Lung (tissue), 12 donors: Measurements from ENCODE around the gene MAGI3. TPM values are rescaled to one million over a fixed set of nuclear protein-coding genes. Genes with fewer than 3 reads are reported as not detected.
"Not testable (repeated sequence)": the region's sequence is repeated elsewhere in the genome, so short reads cannot be mapped to it uniquely, and the experiment has no call there.

Experiments
- ATAC-seq: fragments of 200-7000 bp; cut with Tn5 transposase; one replicate; pipeline ENCODE4 v1.9.1; 2020; ENCODE audit warnings: moderate number of reproducible peaks; ENCODE audit not compliant: insufficient read depth, low FRiP score
- DNase-seq, 3 donors: peaks; one replicate each; pipeline ENCODE4 v3.0.0-alpha.2; 2013 to 2017
- H3K27ac ChIP-seq, 2 donors: one replicate each; pipeline ENCODE4 v1.5.1; 2013; ENCODE audit warnings: mild to moderate bottlenecking in 2 of 2, moderate library complexity in 2 of 2, control low read depth in 1 of 2, inconsistent platforms in 1 of 2, low read depth in 1 of 2, low read length in 1 of 2
- H3K27me3 ChIP-seq, 3 donors: one replicate each; pipeline ENCODE4 v1.5.1; 2013; ENCODE audit warnings: low read length in 2 of 3; ENCODE audit not compliant: control insufficient read depth in 3 of 3, insufficient read depth in 3 of 3
- H3K36me3 ChIP-seq, 4 donors: one replicate each; pipeline ENCODE4 v1.5.1; 2013; ENCODE audit warnings: low read length in 4 of 4, mild to moderate bottlenecking in 1 of 4, moderate library complexity in 1 of 4; ENCODE audit not compliant: control insufficient read depth in 4 of 4, insufficient read depth in 4 of 4
- H3K4me1 ChIP-seq, 5 donors: one replicate each; pipeline ENCODE4 v1.5.1; 2013; ENCODE audit warnings: low read length in 5 of 5, mild to moderate bottlenecking in 2 of 5, moderate library complexity in 1 of 5; ENCODE audit not compliant: control insufficient read depth in 5 of 5, insufficient read depth in 5 of 5
- H3K4me3 ChIP-seq: one replicate; pipeline ENCODE4 v1.5.1; 2013; ENCODE audit warnings: mild to moderate bottlenecking, control low read depth, moderate library complexity
- H3K9ac ChIP-seq, 2 donors: one replicate each; pipeline ENCODE4 v1.5.1; 2013; ENCODE audit warnings: low read length in 2 of 2, control low read depth in 1 of 2; ENCODE audit not compliant: insufficient read depth in 1 of 2
- H3K9me3 ChIP-seq, 4 donors: one replicate each; pipeline ENCODE4 v1.5.1; 2013; ENCODE audit warnings: low read length in 3 of 4, mild to moderate bottlenecking in 1 of 4, moderate library complexity in 1 of 4; ENCODE audit not compliant: control insufficient read depth in 4 of 4, insufficient read depth in 3 of 4
- CTCF ChIP-seq: IDR thresholded peaks from 2 replicates; pipeline ENCODE4 v1.5.1; 2012; ENCODE audit warnings: mild to moderate bottlenecking; ENCODE audit errors: control extremely low read depth, extremely low read depth
- WGBS, 2 donors: extraction: QIAGEN DNeasy Blood & Tissue Kit; methylation state at CpG; one replicate each; pipeline ENCODE4 v1.1.7; 2013; 5-methylcytosine and 5-hydroxymethylcytosine counted together
- polyA plus RNA-seq, 2 donors: library from polyadenylated mRNA; stranded (reverse); fragments of 200-250 nt; gene quantifications; one replicate each; pipeline ENCODE4 v1.2.1, GENCODE V29; 2013
- total RNA-seq, 2 donors: library from RNA; depleted of rRNA in 1 of 2; stranded (reverse); fragments of >200 nt in 1 of 2; gene quantifications; one replicate each; pipeline ENCODE4 v1.2.1, GENCODE V29; 2014 to 2021
- donor health status: control.
- donor health status: control.
- donor health status: Bipolar disorder and iron deficiency.
- donor health status: healthy.
- donor health status: DM: yes; HTN: yes; CAD: no.

Gene MAGI3
- total and polyA plus RNA-seq, 4 donors = 7.5 to 137 (median 35.5) TPM

- WGBS, 2 donors = 63 to 74% methylated on average over 2 of the region's 2 CpGs
Measured at GRCh38 chr1:113508364-113509164, 118.2 kb downstream of the MAGI3 start.

DNA sequence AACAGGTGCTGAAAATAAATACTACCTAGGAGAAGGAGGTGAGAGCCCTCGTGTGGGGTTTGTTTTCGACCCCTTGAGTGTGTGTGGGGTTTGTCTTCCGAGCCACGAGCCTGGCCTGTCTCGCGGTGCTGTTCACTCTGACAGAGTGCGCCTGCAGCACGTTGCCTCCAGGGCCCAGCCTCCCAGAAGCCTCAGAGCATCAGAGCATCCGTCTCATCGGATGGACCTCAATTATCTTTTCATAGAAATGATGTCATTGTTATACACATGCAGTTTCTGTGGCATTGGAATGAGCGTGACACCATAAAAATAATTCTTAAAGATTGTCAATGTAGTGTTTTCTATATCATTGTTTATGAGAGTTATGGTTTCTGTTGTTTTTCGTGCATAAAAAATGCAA lies 119.5 kb downstream of the MAGI3 start:
- not testable (repeated sequence) for H3K27ac ChIP-seq, ATAC-seq, H3K9me3 ChIP-seq, DNase-seq, H3K4me1 ChIP-seq, H3K27me3 ChIP-seq, H3K36me3 ChIP-seq, H3K4me3 ChIP-seq, H3K9ac ChIP-seq
- 97 to 98% methylated on average over 5 to 6 of the region's 12 CpGs for WGBS, 2 donors

More at GRCh38 chr1:113508364-113509164, 118.2 kb downstream of the MAGI3 start:
- no peaks in the 10 kb centered on the region for H3K36me3 ChIP-seq
- H3K4me1 ChIP-seq = peaks cover 0 to 3% (median 0%) of the 10 kb centered on the region in 5 donors
- no peak for ATAC-seq
- no peak for TF ChIP-seq CTCF
- no peak overlapping the region for H3K27ac ChIP-seq
- H3K4me3 ChIP-seq = no peak overlapping the region
- H3K9me3 ChIP-seq = peaks cover 0 to 6% (median 0%) of the 10 kb centered on the region in 4 donors
- no peaks in the 10 kb centered on the region for H3K27me3 ChIP-seq
- H3K9ac ChIP-seq = no peak overlapping the region
- DNase-seq = no peak

DNA sequence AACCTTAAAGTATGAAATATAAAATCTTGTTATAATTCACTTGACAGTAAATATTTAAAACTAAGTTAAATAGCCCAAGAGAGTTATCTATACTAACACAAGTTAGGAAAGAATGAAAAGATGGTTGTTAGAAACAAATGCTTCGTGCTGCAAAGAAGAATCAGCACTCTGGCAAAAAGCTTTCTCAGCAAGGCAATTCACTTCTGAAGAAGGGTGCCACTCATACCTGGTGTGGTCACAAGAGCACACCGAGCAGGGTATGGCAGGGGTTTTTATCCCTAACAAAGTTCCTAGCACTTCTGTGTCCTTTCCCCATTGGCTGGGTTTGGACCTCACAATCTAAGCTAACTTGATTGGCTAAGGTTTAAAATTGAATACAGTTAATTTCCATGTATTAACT lies 121.0 kb downstream of the MAGI3 start:
- Histone ChIP-seq H3K9ac (no peak overlapping the region), H3K4me1 (peaks cover 0 to 3% (median 0%) of the 10 kb centered on the region in 5 donors), H3K27me3 (no peaks in the 10 kb centered on the region), H3K4me3 (no peak overlapping the region), H3K27ac (no peak overlapping the region), H3K9me3 (peaks cover 0 to 6% (median 0%) of the 10 kb centered on the region in 4 donors), H3K36me3 (no peaks in the 10 kb centered on the region)
- TF ChIP-seq CTCF = no peak
- no peak for ATAC-seq
- no peak for DNase-seq
- 95 to 96% methylated on average over 2 of the region's 2 CpGs for WGBS, 2 donors

- Histone ChIP-seq H3K9me3 (peaks cover 0 to 6% (median 0%) of the 10 kb centered on the region in 4 donors), H3K27ac (no peak overlapping the region), H3K27me3 (no peaks in the 10 kb centered on the region), H3K9ac (no peak overlapping the region), H3K4me1 (no peaks in the 10 kb centered on the region), H3K36me3 (no peaks in the 10 kb centered on the region), H3K4me3 (no peak overlapping the region)
- no peak for ATAC-seq
- WGBS, 2 donors = 91 to 95% methylated on average over 1 of the region's 1 CpG
- no peak for TF ChIP-seq CTCF
- DNase-seq = peak in 1 of 3 donors; percentile 32
Measured at GRCh38 chr1:113515498-113515897, 125.2 kb downstream of the MAGI3 start.
